ENCODE data around the gene EPB41L3.
"Not testable (repeated sequence)": the region's sequence is repeated elsewhere in the genome, so short reads cannot be mapped to it uniquely, and the experiment has no call there.

EPB41L3 gene

GRCh38 chr18:5570613-5571012, 26.8 kb upstream of the EPB41L3 start:
- H3K4me1 ChIP-seq (ENCODE audit: control insufficient read depth in 2 of 2, insufficient read depth in 1 of 2, low read depth in 1 of 2, low read length in 2 of 2), result peaks cover 1 to 16% of the 10 kb centered on the region in 2 donors
- peak; percentile 36 for DNase-seq (ENCODE audit: low spot score)
- not testable (repeated sequence) for H2BK5ac ChIP-seq (ENCODE audit: low read length); H3K36me3 ChIP-seq (replicated peaks in 1 of 2; ENCODE audit: control insufficient read depth in 2 of 2, insufficient read depth in 2 of 2, low read length in 2 of 2); H3K27ac ChIP-seq (replicated peaks; ENCODE audit: low read length); H3K9me3 ChIP-seq (replicated peaks in 1 of 2; ENCODE audit: control insufficient read depth in 2 of 2, insufficient read depth in 1 of 2, low read depth in 1 of 2, low read length in 2 of 2); H3K4me2 ChIP-seq (ENCODE audit: insufficient read depth, low read length, poor library complexity, severe bottlenecking); H4K8ac ChIP-seq (ENCODE audit: low read depth, low read length); H3K79me1 ChIP-seq (ENCODE audit: low read depth, low read length); H3K4ac ChIP-seq (ENCODE audit: low read length); H2AFZ ChIP-seq (ENCODE audit: low read length); H2AK5ac ChIP-seq (ENCODE audit: low read depth, low read length); H3K9ac ChIP-seq (ENCODE audit: low read depth, low read length, poor library complexity); H2BK120ac ChIP-seq (ENCODE audit: low read depth, low read length); H4K91ac ChIP-seq (ENCODE audit: low read depth, low read length, poor library complexity); H2BK15ac ChIP-seq (ENCODE audit: low read length); H3K14ac ChIP-seq (ENCODE audit: low read length); H3K27me3 ChIP-seq (ENCODE audit: control insufficient read depth in 3 of 3, insufficient read depth in 3 of 3, low read depth in 1 of 3, low read length in 3 of 3); H3K4me3 ChIP-seq (ENCODE audit: low read length in 2 of 2); H2BK12ac ChIP-seq (ENCODE audit: low read length); H3K18ac ChIP-seq (ENCODE audit: low read length); H3K23ac ChIP-seq (ENCODE audit: low read depth, low read length, poor library complexity)
- no CpG with 5 or more reads among the region's 2 CpGs for WGBS, 2 donors (ENCODE audit: extremely low coverage in 2 of 2, insufficient read length in 2 of 2, insufficient replicate concordance in 1 of 2)

DNA sequence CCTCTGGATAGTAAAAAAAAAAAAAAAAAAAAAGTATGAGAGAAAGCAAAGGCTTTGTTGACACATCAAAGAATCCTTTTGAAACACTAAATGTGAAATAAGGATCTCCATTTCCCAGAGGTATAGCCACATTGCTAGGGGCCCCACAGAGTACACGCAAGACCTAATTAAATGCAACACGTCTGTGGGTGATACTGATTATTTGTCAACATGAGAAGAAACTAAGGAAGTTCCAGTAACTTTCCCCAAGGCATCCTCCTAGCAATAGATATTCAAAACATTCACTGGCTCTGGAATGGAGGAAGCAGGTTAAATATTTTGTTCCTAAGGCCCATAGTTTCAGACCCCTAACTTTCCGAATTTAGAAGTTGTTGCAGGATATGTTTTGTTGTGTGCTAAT, 24.6 kb upstream of the EPB41L3 start:
- no peaks in the 10 kb centered on the region for H3K36me3 ChIP-seq (replicated peaks in 1 of 2; ENCODE audit: control insufficient read depth in 2 of 2, insufficient read depth in 2 of 2, low read length in 2 of 2)
- no peak overlapping the region for H3K4me3 ChIP-seq (ENCODE audit: low read length in 2 of 2)
- no peak overlapping the region for H3K4ac ChIP-seq (ENCODE audit: low read length)
- no peak overlapping the region for H3K23ac ChIP-seq (ENCODE audit: low read depth, low read length, poor library complexity)
- no peak overlapping the region for H2AFZ ChIP-seq (ENCODE audit: low read length)
- H3K27me3 ChIP-seq (ENCODE audit: control insufficient read depth in 3 of 3, insufficient read depth in 3 of 3, low read depth in 1 of 3, low read length in 3 of 3), result no peaks in the 10 kb centered on the region
- no peaks in the 10 kb centered on the region for H3K79me1 ChIP-seq (ENCODE audit: low read depth, low read length)
- no peak overlapping the region for H4K8ac ChIP-seq (ENCODE audit: low read depth, low read length)
- no peak overlapping the region for H2AK5ac ChIP-seq (ENCODE audit: low read depth, low read length)
- no peak overlapping the region for H2BK12ac ChIP-seq (ENCODE audit: low read length)
- H2BK5ac ChIP-seq (ENCODE audit: low read length), result no peak overlapping the region
- no peak overlapping the region for H3K14ac ChIP-seq (ENCODE audit: low read length)
- no peak for DNase-seq (ENCODE audit: low spot score)
- no peak overlapping the region for H2BK120ac ChIP-seq (ENCODE audit: low read depth, low read length)
- H3K9me3 ChIP-seq (replicated peaks in 1 of 2; ENCODE audit: control insufficient read depth in 2 of 2, insufficient read depth in 1 of 2, low read depth in 1 of 2, low read length in 2 of 2), result no peaks in the 10 kb centered on the region
- no peak overlapping the region for H2BK15ac ChIP-seq (ENCODE audit: low read length)
- H3K4me1 ChIP-seq (ENCODE audit: control insufficient read depth in 2 of 2, insufficient read depth in 1 of 2, low read depth in 1 of 2, low read length in 2 of 2), result peaks cover 1 to 16% of the 10 kb centered on the region in 2 donors
- no peak overlapping the region for H4K91ac ChIP-seq (ENCODE audit: low read depth, low read length, poor library complexity)
- WGBS, 2 donors (ENCODE audit: extremely low coverage in 2 of 2, insufficient read length in 2 of 2, insufficient replicate concordance in 1 of 2), result no CpG with 5 or more reads among the region's 3 CpGs
- H3K18ac ChIP-seq (ENCODE audit: low read length), result no peak overlapping the region
- no peak overlapping the region for H3K4me2 ChIP-seq (ENCODE audit: insufficient read depth, low read length, poor library complexity, severe bottlenecking)
- H3K27ac ChIP-seq (replicated peaks; ENCODE audit: low read length), result no peak overlapping the region
- H3K9ac ChIP-seq (ENCODE audit: low read depth, low read length, poor library complexity), result no peak overlapping the region

GRCh38 chr18:5558851-5559250, 15.1 kb upstream of the EPB41L3 start:
- Histone ChIP-seq H3K9me3 (replicated peaks in 1 of 2; ENCODE audit: control insufficient read depth in 2 of 2, insufficient read depth in 1 of 2, low read depth in 1 of 2, low read length in 2 of 2) (no peaks in the 10 kb centered on the region), H4K91ac (ENCODE audit: low read depth, low read length, poor library complexity) (no peak overlapping the region), H2BK120ac (ENCODE audit: low read depth, low read length) (no peak overlapping the region), H3K27me3 (ENCODE audit: control insufficient read depth in 3 of 3, insufficient read depth in 3 of 3, low read depth in 1 of 3, low read length in 3 of 3) (no peaks in the 10 kb centered on the region), H2BK12ac (ENCODE audit: low read length) (no peak overlapping the region), H2BK15ac (ENCODE audit: low read length) (no peak overlapping the region), H3K27ac (replicated peaks; ENCODE audit: low read length) (no peak overlapping the region), H3K4ac (ENCODE audit: low read length) (no peak overlapping the region), H3K4me2 (ENCODE audit: insufficient read depth, low read length, poor library complexity, severe bottlenecking) (no peak overlapping the region), H3K36me3 (replicated peaks in 1 of 2; ENCODE audit: control insufficient read depth in 2 of 2, insufficient read depth in 2 of 2, low read length in 2 of 2) (no peaks in the 10 kb centered on the region), H3K9ac (ENCODE audit: low read depth, low read length, poor library complexity) (no peak overlapping the region), H2AFZ (ENCODE audit: low read length) (no peak overlapping the region), H3K4me1 (ENCODE audit: control insufficient read depth in 2 of 2, insufficient read depth in 1 of 2, low read depth in 1 of 2, low read length in 2 of 2) (peaks cover 0 to 15% of the 10 kb centered on the region in 2 donors), H3K79me1 (ENCODE audit: low read depth, low read length) (no peaks in the 10 kb centered on the region), H2BK5ac (ENCODE audit: low read length) (no peak overlapping the region), H2AK5ac (ENCODE audit: low read depth, low read length) (no peak overlapping the region), H3K23ac (ENCODE audit: low read depth, low read length, poor library complexity) (no peak overlapping the region), H3K18ac (ENCODE audit: low read length) (no peak overlapping the region), H3K4me3 (ENCODE audit: low read length in 2 of 2) (no peak overlapping the region), H3K14ac (ENCODE audit: low read length) (no peak overlapping the region), H4K8ac (ENCODE audit: low read depth, low read length) (no peak overlapping the region)
- DNase-seq (ENCODE audit: low spot score), result no peak
- no CpG with 5 or more reads among the region's 1 CpG for WGBS, 2 donors (ENCODE audit: extremely low coverage in 2 of 2, insufficient read length in 2 of 2, insufficient replicate concordance in 1 of 2)

GRCh38 chr18:5556310-5556974, 12.6 kb upstream of the EPB41L3 start:
- H3K18ac ChIP-seq (ENCODE audit: low read length), result no peak overlapping the region
- no peak overlapping the region for H3K23ac ChIP-seq (ENCODE audit: low read depth, low read length, poor library complexity)
- H3K4me3 ChIP-seq (ENCODE audit: low read length in 2 of 2), result no peak overlapping the region
- H3K4ac ChIP-seq (ENCODE audit: low read length), result no peak overlapping the region
- peaks cover 0 to 3% (median 0%) of the 10 kb centered on the region in 3 experiments for H3K27me3 ChIP-seq (ENCODE audit: control insufficient read depth in 3 of 3, insufficient read depth in 3 of 3, low read depth in 1 of 3, low read length in 3 of 3)
- H2BK120ac ChIP-seq (ENCODE audit: low read depth, low read length), result no peak overlapping the region
- peak overlapping the region; percentile 26 for H2AFZ ChIP-seq (ENCODE audit: low read length)
- no peak overlapping the region for H2AK5ac ChIP-seq (ENCODE audit: low read depth, low read length)
- no peak overlapping the region for H3K27ac ChIP-seq (replicated peaks; ENCODE audit: low read length)
- DNase-seq (ENCODE audit: low spot score), result no peak
- H3K4me1 ChIP-seq (ENCODE audit: control insufficient read depth in 2 of 2, insufficient read depth in 1 of 2, low read depth in 1 of 2, low read length in 2 of 2), result peaks cover 0 to 16% of the 10 kb centered on the region in 2 donors
- no peaks in the 10 kb centered on the region for H3K79me1 ChIP-seq (ENCODE audit: low read depth, low read length)
- H3K9me3 ChIP-seq (replicated peaks in 1 of 2; ENCODE audit: control insufficient read depth in 2 of 2, insufficient read depth in 1 of 2, low read depth in 1 of 2, low read length in 2 of 2), result no peaks in the 10 kb centered on the region
- H2BK12ac ChIP-seq (ENCODE audit: low read length), result no peak overlapping the region
- H3K36me3 ChIP-seq (replicated peaks in 1 of 2; ENCODE audit: control insufficient read depth in 2 of 2, insufficient read depth in 2 of 2, low read length in 2 of 2), result no peaks in the 10 kb centered on the region
- H4K91ac ChIP-seq (ENCODE audit: low read depth, low read length, poor library complexity), result no peak overlapping the region
- H2BK15ac ChIP-seq (ENCODE audit: low read length), result no peak overlapping the region
- H3K9ac ChIP-seq (ENCODE audit: low read depth, low read length, poor library complexity), result no peak overlapping the region
- no peak overlapping the region for H3K14ac ChIP-seq (ENCODE audit: low read length)
- no CpG with 5 or more reads among the region's 8 CpGs for WGBS, 2 donors (ENCODE audit: extremely low coverage in 2 of 2, insufficient read length in 2 of 2, insufficient replicate concordance in 1 of 2)
- H4K8ac ChIP-seq (ENCODE audit: low read depth, low read length), result no peak overlapping the region
- H2BK5ac ChIP-seq (ENCODE audit: low read length), result no peak overlapping the region
- no peak overlapping the region for H3K4me2 ChIP-seq (ENCODE audit: insufficient read depth, low read length, poor library complexity, severe bottlenecking)
